ENCODE measurements around the gene SMYD3.
"Not testable (repeated sequence)": the region's sequence is repeated elsewhere in the genome, so short reads cannot be mapped to it uniquely, and the experiment has no call there.

SMYD3 gene

DNA sequence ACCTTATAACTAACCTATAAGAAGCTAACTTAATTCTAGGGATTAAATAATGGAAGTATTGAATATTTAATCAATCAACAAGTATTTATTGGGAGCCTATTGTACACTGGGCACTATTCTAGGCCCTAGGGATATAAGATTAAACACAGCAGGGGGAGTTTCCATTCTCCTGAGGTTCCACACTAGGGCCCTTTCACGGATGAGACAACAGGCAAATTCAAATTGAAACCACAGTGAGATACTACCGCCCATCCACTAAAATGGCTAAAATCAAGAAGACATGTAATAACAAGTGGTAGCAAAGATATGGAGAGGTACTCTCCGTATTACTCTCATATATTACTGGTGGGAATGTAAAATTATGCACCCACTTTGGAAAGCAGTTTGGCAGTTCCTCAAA lies 677.9 kb downstream of the SMYD3 start:
- DNase-seq (ENCODE audit: extremely low spot score), result no peak
- CTCF ChIA-PET, result no interaction called here
- TF ChIP-seq HDGF (IDR thresholded peaks at IDR 0.05; ENCODE audit: borderline replicate concordance) (no peak), FOXK2 (IDR thresholded peaks at IDR 0.05) (no peak), L3MBTL2 (conservative IDR thresholded peaks at IDR 0.05) (no peak), PKNOX1 (IDR thresholded peaks at IDR 0.05) (no peak), ZNF384 (IDR thresholded peaks at IDR 0.05) (no peak), TARDBP (IDR thresholded peaks at IDR 0.05) (no peak), CTBP1 (IDR thresholded peaks at IDR 0.05; ENCODE audit: borderline replicate concordance) (no peak), BHLHE40 (IDR thresholded peaks at IDR 0.05; ENCODE audit: borderline replicate concordance) (no peak), NFRKB (IDR thresholded peaks at IDR 0.05) (no peak)
- POLR2A ChIA-PET, result no interaction called here

DNA sequence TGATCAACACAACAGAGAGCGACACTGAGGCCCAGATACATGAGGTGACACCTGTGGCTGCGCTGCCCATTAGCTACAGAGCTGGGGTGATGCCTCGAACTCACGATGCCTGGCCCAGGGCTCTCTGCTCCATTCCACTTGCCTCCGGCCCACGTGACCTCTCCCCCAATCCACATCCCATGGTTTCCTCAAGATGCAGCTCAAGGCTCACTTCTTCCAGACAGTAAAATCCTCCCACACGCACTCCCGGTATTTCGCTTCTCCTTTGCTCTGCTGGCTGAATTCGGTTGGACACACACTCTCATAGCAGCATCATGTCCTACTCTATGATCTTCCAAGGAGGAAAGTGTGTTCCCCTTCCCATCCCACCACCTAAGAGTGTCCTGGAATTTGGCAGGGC lies 679.8 kb downstream of the SMYD3 start:
- CTCF ChIA-PET, result no interaction called here
- no peak for DNase-seq (ENCODE audit: extremely low spot score)
- TF ChIP-seq SUZ12 (IDR thresholded peaks at IDR 0.05) (no peak), FOXK2 (IDR thresholded peaks at IDR 0.05) (no peak), FOXM1 (IDR thresholded peaks at IDR 0.05; ENCODE audit: borderline replicate concordance) (no peak), LEF1 (IDR thresholded peaks at IDR 0.05; ENCODE audit: borderline replicate concordance) (no peak), NFRKB (IDR thresholded peaks at IDR 0.05) (no peak), FOXA1 (IDR thresholded peaks at IDR 0.05) (no peak), ELF4 (IDR thresholded peaks at IDR 0.05) (no peak), PKNOX1 (IDR thresholded peaks at IDR 0.05) (no peak), ARNT (IDR thresholded peaks at IDR 0.05) (no peak), L3MBTL2 (conservative IDR thresholded peaks at IDR 0.05) (no peak), HDGF (IDR thresholded peaks at IDR 0.05; ENCODE audit: borderline replicate concordance) (no peak), SP1 (IDR thresholded peaks at IDR 0.05) (no peak), CTBP1 (IDR thresholded peaks at IDR 0.05; ENCODE audit: borderline replicate concordance) (no peak), ZNF384 (IDR thresholded peaks at IDR 0.05) (no peak)
- POLR2A ChIA-PET, result no interaction called here

DNA sequence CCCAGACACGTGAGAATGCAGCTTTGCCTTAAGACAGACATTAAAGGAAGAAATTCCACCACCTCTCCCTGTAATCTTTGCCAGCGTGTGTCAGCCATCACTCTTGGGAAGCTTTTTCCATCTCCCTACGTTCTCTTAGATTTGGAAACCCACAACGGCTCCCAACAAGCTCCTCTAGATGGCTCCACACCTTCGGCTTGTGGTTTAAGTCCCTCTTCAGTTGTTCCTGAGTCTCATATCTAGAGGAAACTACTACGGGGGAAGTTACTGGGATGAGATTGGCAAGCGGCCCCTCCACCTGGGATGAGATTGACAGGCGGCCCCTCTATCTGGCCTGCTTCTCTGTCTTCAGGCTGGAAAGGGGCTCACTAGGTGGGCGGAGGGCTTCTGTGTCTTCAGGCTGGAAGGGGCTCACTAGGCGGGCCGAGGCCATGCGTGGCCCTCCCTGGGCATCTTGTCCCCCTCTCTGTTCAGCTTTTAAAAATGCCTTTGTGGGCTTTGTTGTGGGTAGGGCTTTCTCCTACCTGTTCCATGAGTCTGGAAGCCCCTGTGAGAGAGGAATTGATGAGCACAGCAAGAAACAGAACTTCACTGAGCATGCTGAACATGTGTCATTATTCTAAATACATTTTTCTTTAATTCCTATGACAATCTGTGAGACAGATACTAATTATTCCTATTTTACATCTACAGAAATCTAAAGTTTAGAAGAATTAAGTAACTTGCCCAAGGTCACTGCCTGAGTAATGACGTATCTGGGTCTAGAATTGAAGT lies 681.8 kb downstream of the SMYD3 start:
- TF ChIP-seq SP1 (IDR thresholded peaks at IDR 0.05) (no peak), NFRKB (IDR thresholded peaks at IDR 0.05) (no peak), ARNT (IDR thresholded peaks at IDR 0.05) (no peak), FOXK2 (IDR thresholded peaks at IDR 0.05) (no peak), ELF4 (IDR thresholded peaks at IDR 0.05) (no peak), SUZ12 (IDR thresholded peaks at IDR 0.05) (no peak), HDGF (IDR thresholded peaks at IDR 0.05; ENCODE audit: borderline replicate concordance) (no peak), LEF1 (IDR thresholded peaks at IDR 0.05; ENCODE audit: borderline replicate concordance) (no peak), TARDBP (IDR thresholded peaks at IDR 0.05) (no peak)
- ChIA-PET POLR2A (no interaction called here), CTCF (no interaction called here)
- no peak for DNase-seq (ENCODE audit: extremely low spot score)

DNA sequence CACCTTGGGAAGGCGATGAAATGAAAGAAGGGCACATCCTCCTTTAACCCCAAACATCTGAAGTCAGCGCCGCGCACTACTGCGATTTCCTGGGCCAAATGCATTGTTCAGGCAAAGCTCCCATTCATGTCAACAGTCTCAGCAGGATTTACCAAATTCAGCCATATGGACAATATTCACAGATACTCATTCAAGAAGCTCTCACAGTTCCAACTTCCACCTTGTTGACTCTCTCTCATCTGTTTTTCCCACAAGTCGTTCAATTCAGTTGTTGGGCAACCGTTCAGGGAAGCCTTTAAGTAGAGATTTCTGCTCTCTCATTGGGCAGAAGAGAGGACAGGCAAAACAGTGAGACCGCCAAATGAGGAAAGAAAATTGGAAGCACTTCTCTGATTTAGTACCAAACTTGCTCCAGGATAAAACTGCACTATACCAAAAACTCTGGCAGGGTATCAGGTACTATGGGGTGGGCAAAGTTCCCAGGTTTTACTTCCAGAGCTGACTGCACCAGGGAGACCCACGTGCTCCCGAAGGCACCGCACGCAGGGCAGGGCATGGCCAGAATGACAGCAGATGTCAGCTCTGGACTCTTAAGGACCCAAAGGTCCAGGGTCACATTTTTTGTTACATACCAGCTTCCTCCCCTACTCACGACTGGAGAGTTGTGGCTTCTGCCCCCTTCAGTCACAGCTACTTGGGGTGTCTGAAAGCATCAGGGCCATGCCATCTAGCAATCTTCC lies 683.5 kb downstream of the SMYD3 start:
- CTCF ChIA-PET, result no interaction called here
- TF ChIP-seq FOXA1 (IDR thresholded peaks at IDR 0.05) (no peak), BHLHE40 (IDR thresholded peaks at IDR 0.05; ENCODE audit: borderline replicate concordance) (no peak), CTBP1 (IDR thresholded peaks at IDR 0.05; ENCODE audit: borderline replicate concordance) (no peak), LEF1 (IDR thresholded peaks at IDR 0.05; ENCODE audit: borderline replicate concordance) (no peak), ARNT (IDR thresholded peaks at IDR 0.05) (no peak), L3MBTL2 (conservative IDR thresholded peaks at IDR 0.05) (no peak), PKNOX1 (IDR thresholded peaks at IDR 0.05) (no peak), NFRKB (IDR thresholded peaks at IDR 0.05) (no peak), FOXM1 (IDR thresholded peaks at IDR 0.05; ENCODE audit: borderline replicate concordance) (no peak), TARDBP (IDR thresholded peaks at IDR 0.05) (no peak), ELF4 (IDR thresholded peaks at IDR 0.05) (no peak), SP1 (IDR thresholded peaks at IDR 0.05) (no peak), SUZ12 (IDR thresholded peaks at IDR 0.05) (no peak), FOXK2 (IDR thresholded peaks at IDR 0.05) (no peak), ZNF384 (IDR thresholded peaks at IDR 0.05) (no peak), HDGF (IDR thresholded peaks at IDR 0.05; ENCODE audit: borderline replicate concordance) (no peak)
- POLR2A ChIA-PET, result no interaction called here
- no peak for DNase-seq (ENCODE audit: extremely low spot score)

DNA sequence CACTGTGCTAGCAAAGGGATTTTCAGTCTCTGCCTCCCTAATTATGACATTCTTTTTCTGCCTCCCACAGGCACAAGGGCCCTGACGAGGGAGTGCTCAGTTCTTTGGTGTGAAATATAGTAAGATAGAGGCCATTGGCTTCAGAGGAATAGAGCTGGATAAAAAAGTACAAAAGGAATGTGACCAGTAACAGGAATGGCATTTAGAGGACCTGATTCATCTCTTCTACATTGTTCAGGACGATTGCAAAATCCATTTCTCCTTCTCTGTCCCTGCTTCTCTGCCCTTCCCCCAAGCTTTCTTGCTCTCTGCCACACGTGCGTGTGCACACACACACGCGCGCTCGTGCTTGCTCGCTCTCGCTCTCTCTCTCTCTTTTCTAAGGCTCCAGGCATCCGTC lies 684.1 kb downstream of the SMYD3 start:
- ChIA-PET POLR2A (no interaction called here), CTCF (no interaction called here)
- no peak for TF ChIP-seq CTBP1 (IDR thresholded peaks at IDR 0.05; ENCODE audit: borderline replicate concordance)
- DNase-seq (ENCODE audit: extremely low spot score), result no peak

- POLR2A ChIA-PET; DNase-seq (ENCODE audit: extremely low spot score); CTCF ChIA-PET: not testable (repeated sequence)
These were observed 688.7 kb downstream of the SMYD3 start for GRCh38 chr1:245818363-245818762.

- POLR2A ChIA-PET; CTCF ChIA-PET; DNase-seq (ENCODE audit: extremely low spot score): not testable (repeated sequence)
These were observed 690.6 kb downstream of the SMYD3 start for GRCh38 chr1:245816496-245816895.

All from HEK293T (cell line).